Measurements from ENCODE around the gene C6orf120.

DNA sequence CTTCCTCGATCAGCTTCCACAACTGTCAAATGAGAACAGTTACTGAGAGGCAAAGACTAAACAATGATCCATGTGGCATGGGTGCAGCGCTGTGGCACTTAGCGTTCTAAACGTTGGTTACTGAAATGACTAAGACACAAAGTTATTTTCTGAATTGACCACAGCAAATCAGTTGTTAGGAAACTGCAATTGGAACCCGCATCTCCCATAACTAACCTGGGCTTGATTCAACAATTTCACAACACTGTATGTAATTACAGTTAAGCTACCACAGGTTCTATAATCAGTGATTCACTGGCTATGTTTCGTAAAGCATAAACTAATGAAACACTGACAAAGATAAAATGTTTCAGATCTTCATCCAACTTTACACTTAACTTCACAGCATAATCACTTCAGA, 12.6 kb upstream of the C6orf120 start:
- TF ChIP-seq CBFB (CRISPR knock-in tag; IDR thresholded peaks at IDR 0.05) (no peak), KDM1A (IDR thresholded peaks at IDR 0.05) (no peak), CHD4 (IDR thresholded peaks at IDR 0.05; ENCODE audit: insufficient read depth, insufficient replicate concordance, low read depth, low read length, poor library complexity, severe bottlenecking) (no peak), NFYB (IDR thresholded peaks at IDR 0.05; ENCODE audit: extremely low read depth, insufficient read length) (no peak), ILF3 (IDR thresholded peaks at IDR 0.05; ENCODE audit: borderline replicate concordance) (no peak), RB1 (IDR thresholded peaks at IDR 0.05; ENCODE audit: low read depth) (no peak), CAMTA2 (CRISPR knock-in tag; conservative IDR thresholded peaks at IDR 0.05) (no peak), IRF2 (CRISPR knock-in tag; IDR thresholded peaks at IDR 0.05) (no peak), SP1 (CRISPR knock-in tag; IDR thresholded peaks at IDR 0.05) (no peak), ZZZ3 (IDR thresholded peaks at IDR 0.05) (no peak), JUND (IDR thresholded peaks at IDR 0.05; ENCODE audit: borderline replicate concordance, low read depth, low read length) (no peak), JUND (tag; IDR thresholded peaks at IDR 0.05; ENCODE audit: borderline replicate concordance, low read depth, low read length) (no peak)
- TF ChIP-seq, protein P1, sequence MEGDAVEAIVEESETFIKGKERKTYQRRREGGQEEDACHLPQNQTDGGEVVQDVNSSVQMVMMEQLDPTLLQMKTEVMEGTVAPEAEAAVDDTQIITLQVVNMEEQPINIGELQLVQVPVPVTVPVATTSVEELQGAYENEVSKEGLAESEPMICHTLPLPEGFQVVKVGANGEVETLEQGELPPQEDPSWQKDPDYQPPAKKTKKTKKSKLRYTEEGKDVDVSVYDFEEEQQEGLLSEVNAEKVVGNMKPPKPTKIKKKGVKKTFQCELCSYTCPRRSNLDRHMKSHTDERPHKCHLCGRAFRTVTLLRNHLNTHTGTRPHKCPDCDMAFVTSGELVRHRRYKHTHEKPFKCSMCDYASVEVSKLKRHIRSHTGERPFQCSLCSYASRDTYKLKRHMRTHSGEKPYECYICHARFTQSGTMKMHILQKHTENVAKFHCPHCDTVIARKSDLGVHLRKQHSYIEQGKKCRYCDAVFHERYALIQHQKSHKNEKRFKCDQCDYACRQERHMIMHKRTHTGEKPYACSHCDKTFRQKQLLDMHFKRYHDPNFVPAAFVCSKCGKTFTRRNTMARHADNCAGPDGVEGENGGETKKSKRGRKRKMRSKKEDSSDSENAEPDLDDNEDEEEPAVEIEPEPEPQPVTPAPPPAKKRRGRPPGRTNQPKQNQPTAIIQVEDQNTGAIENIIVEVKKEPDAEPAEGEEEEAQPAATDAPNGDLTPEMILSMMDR (IDR thresholded peaks at IDR 0.05 in 2 of 3, conservative IDR thresholded peaks at IDR 0.05 in 1 of 3; ENCODE audit: insufficient read depth in 2 of 3, low read depth in 1 of 3, low read length in 3 of 3): no peak
- TF ChIP-seq, protein P2, sequence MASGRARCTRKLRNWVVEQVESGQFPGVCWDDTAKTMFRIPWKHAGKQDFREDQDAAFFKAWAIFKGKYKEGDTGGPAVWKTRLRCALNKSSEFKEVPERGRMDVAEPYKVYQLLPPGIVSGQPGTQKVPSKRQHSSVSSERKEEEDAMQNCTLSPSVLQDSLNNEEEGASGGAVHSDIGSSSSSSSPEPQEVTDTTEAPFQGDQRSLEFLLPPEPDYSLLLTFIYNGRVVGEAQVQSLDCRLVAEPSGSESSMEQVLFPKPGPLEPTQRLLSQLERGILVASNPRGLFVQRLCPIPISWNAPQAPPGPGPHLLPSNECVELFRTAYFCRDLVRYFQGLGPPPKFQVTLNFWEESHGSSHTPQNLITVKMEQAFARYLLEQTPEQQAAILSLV (tag; IDR thresholded peaks at IDR 0.05): no peak
- TF ChIP-seq, protein P3, sequence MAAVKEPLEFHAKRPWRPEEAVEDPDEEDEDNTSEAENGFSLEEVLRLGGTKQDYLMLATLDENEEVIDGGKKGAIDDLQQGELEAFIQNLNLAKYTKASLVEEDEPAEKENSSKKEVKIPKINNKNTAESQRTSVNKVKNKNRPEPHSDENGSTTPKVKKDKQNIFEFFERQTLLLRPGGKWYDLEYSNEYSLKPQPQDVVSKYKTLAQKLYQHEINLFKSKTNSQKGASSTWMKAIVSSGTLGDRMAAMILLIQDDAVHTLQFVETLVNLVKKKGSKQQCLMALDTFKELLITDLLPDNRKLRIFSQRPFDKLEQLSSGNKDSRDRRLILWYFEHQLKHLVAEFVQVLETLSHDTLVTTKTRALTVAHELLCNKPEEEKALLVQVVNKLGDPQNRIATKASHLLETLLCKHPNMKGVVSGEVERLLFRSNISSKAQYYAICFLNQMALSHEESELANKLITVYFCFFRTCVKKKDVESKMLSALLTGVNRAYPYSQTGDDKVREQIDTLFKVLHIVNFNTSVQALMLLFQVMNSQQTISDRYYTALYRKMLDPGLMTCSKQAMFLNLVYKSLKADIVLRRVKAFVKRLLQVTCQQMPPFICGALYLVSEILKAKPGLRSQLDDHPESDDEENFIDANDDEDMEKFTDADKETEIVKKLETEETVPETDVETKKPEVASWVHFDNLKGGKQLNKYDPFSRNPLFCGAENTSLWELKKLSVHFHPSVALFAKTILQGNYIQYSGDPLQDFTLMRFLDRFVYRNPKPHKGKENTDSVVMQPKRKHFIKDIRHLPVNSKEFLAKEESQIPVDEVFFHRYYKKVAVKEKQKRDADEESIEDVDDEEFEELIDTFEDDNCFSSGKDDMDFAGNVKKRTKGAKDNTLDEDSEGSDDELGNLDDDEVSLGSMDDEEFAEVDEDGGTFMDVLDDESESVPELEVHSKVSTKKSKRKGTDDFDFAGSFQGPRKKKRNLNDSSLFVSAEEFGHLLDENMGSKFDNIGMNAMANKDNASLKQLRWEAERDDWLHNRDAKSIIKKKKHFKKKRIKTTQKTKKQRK (IDR thresholded peaks at IDR 0.05; ENCODE audit: borderline replicate concordance, low read depth, low read length): no peak

Measured in K562 (cell line).